ENCODE measurements around the gene SMYD2. TPM values are rescaled to one million over a fixed set of nuclear protein-coding genes. Genes with fewer than 3 reads are reported as not detected.
A peak's percentile ranks its signal among the peaks of the same experiment; 100 is the strongest.

Gene SMYD2
- total RNA-seq, 4 donors from 2014 or later = 10.5 to 23.7 (median 15.0) TPM

DNA sequence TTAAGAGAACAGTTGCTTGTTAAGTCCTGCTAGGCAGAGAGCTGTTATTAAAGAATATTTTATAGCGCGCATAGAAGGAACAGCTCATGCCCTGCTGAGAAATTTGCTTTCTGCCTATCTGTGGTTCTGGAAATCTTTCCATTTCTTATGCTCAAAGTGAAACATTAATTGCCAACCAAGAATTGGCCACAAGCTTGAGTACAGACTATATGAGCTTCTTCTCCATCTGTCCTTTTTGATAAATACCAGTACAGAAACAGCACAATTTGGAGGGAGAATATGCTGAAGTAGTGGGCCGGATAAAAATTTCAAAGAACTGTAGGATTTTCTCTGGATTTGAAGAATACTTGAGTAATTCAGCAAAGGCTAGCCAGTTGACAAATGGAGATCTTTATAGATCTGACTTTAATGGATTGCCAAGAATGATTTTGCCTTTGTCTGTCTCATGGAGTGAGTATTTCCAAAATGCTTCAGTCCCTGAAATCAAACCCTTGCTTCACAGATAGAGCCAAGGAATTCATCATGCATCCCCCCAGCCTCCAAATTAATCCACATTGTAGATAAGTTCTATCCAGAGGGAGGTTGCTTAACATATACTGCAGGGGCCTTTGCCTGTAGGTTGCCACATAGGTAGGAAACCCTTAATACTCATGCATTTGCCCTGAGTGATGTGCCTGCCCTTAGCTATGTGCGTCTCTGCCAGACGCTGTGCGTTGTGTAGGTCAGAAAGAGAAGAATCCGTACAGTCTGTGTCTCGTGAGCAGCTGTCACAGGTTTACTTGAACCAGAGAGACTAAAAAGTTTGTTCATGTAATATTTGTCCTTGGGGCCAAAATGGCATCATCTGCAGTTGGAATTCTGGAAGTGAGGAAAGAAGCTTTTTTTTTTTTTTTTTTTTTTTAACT lies 44.2 kb downstream of the SMYD2 start:
- DNase-seq (ENCODE audit: low spot score in 2 of 2) = no peak
- Histone ChIP-seq H3K4me3 (no peak overlapping the region), H3K9me3 (no peaks in the 10 kb centered on the region), H3K36me3 (peaks cover 0 to 8% (median 0%) of the 10 kb centered on the region in 3 donors), H3K27me3 (no peaks in the 10 kb centered on the region), H3K27ac (no peak overlapping the region), H3K4me1 (peaks cover 0 to 3% (median 0%) of the 10 kb centered on the region in 4 donors)
- WGBS, 2 donors = 88 to 94% methylated on average over 8 of the region's 8 CpGs
- TF ChIP-seq POLR2A (IDR thresholded peaks at IDR 0.05) (no peak), EP300 (IDR thresholded peaks at IDR 0.05) (no peak)
- TF ChIP-seq, protein P1, sequence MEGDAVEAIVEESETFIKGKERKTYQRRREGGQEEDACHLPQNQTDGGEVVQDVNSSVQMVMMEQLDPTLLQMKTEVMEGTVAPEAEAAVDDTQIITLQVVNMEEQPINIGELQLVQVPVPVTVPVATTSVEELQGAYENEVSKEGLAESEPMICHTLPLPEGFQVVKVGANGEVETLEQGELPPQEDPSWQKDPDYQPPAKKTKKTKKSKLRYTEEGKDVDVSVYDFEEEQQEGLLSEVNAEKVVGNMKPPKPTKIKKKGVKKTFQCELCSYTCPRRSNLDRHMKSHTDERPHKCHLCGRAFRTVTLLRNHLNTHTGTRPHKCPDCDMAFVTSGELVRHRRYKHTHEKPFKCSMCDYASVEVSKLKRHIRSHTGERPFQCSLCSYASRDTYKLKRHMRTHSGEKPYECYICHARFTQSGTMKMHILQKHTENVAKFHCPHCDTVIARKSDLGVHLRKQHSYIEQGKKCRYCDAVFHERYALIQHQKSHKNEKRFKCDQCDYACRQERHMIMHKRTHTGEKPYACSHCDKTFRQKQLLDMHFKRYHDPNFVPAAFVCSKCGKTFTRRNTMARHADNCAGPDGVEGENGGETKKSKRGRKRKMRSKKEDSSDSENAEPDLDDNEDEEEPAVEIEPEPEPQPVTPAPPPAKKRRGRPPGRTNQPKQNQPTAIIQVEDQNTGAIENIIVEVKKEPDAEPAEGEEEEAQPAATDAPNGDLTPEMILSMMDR (IDR thresholded peaks at IDR 0.05) = no peak

DNA sequence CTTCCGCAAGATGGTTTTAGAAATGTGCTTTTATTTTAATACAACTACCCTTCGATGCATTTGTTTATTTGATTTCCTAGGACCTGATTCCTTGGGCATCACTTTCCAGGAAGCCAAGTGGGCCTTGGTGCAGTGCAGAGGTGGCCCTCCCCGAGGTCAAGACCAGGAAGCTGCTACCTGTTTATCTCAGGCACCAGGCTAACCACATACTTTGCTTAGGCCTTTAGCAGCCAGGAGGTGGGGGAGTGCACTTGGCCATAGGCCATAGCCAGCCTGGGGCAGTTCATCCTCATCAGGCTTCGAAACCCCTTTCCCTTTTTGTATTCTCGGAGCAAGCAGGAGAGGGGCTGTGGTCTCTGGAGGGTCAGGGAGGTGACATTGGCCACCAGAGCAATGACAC lies 45.4 kb downstream of the SMYD2 start:
- Histone ChIP-seq H3K4me3 (no peak overlapping the region), H3K36me3 (peaks cover 0 to 8% (median 0%) of the 10 kb centered on the region in 3 donors), H3K9me3 (no peaks in the 10 kb centered on the region), H3K27me3 (no peaks in the 10 kb centered on the region), H3K4me1 (peaks cover 0 to 3% (median 0%) of the 10 kb centered on the region in 4 donors), H3K27ac (no peak overlapping the region)
- TF ChIP-seq POLR2A (IDR thresholded peaks at IDR 0.05) = no peak
- TF ChIP-seq EP300 (IDR thresholded peaks at IDR 0.05) = no peak
- TF ChIP-seq, protein P1 (IDR thresholded peaks at IDR 0.05) = no peak
- WGBS, 2 donors = 76 to 85% methylated on average over 5 of the region's 5 CpGs
- DNase-seq (ENCODE audit: low spot score in 2 of 2) = no peak

DNA sequence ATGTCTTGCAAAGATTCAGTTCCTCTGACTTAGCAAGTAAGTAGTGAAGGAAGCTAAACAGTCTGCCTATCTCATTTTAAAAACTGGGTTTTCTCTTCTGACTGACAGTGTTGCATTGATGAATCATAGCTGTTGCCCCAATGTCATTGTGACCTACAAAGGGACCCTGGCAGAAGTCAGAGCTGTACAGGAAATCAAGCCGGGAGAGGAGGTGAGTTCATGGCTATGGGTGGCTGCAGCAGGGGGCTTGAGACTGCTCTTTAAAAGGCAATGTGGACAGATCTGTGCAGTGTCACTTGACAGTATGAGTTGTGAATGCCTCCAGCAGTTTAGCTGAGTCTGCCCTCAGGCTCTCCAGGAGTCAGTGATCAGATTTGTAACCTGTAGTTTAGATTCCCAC lies 46.6 kb downstream of the SMYD2 start:
- WGBS, 2 donors = 0 to 20% methylated on average over 1 of the region's 1 CpG
- Histone ChIP-seq H3K36me3 (peaks cover 0 to 8% (median 0%) of the 10 kb centered on the region in 3 donors), H3K4me1 (peaks cover 0 to 3% (median 0%) of the 10 kb centered on the region in 4 donors), H3K27me3 (no peaks in the 10 kb centered on the region), H3K9me3 (no peaks in the 10 kb centered on the region), H3K27ac (no peak overlapping the region), H3K4me3 (no peak overlapping the region)
- DNase-seq (ENCODE audit: low spot score in 2 of 2) = no peak
- TF ChIP-seq POLR2A (IDR thresholded peaks at IDR 0.05) = no peak
- TF ChIP-seq, protein P1 (IDR thresholded peaks at IDR 0.05) = no peak
- TF ChIP-seq EP300 (IDR thresholded peaks at IDR 0.05) = no peak

DNA sequence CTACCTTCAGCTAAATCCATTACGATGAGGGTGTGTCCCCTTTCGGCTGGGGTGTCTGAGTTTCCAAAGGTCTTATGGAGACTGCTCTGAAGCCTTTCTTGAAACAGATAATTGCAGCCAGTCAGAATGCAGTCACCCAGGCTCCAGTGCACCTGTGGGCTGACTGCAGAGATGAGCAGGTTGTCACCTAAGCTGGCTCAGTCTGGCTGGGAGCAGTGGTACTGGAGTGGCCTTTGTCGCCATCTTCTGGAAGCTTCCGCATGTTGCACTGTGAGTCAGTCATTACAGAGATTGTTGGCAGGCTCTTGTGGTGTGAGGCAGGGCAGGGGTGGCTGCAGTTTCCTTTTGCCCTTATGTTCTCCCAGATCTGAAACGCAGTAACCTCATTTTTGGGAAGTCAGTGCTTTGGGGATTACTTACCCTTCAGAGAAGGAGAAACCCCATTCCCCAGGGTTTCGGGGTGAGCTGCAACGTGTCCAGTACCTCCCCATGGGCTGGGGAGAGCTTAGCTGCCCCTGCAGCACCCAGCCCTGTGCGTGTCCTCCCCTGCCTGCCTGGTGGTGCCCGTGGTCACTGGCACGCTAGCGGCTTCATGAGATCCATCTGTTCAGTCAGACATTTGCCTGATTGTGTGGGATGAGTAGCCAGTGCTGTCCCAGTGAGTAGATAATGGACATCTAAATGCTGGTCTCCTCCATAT lies 48.0 kb downstream of the SMYD2 start:
- peak; percentile 72 to 86 for DNase-seq (ENCODE audit: low spot score in 2 of 2)
- H3K4me3 ChIP-seq = no peak overlapping the region
- WGBS, 2 donors = 53 to 62% methylated on average over 10 to 11 of the region's 11 CpGs
- no peak overlapping the region for H3K27ac ChIP-seq
- peaks cover 0 to 5% (median 0%) of the 10 kb centered on the region in 4 donors for H3K4me1 ChIP-seq
- H3K27me3 ChIP-seq = no peaks in the 10 kb centered on the region
- no peaks in the 10 kb centered on the region for H3K9me3 ChIP-seq
- H3K36me3 ChIP-seq = peaks cover 0 to 8% (median 0%) of the 10 kb centered on the region in 3 donors
- TF ChIP-seq, protein P1 (IDR thresholded peaks at IDR 0.05) = peak; percentile 80 to 93 (median 91)
- no peak for TF ChIP-seq EP300 (IDR thresholded peaks at IDR 0.05)
